CD1c-positive myeloid dendritic cell (primary cell): ENCODE data around the gene MYOF.
A peak's percentile ranks its signal among the peaks of the same experiment; 100 is the strongest.
"Not testable (repeated sequence)": the region's sequence is repeated elsewhere in the genome, so short reads cannot be mapped to it uniquely, and the experiment has no call there.

ENCODE experiments used
- DNase-seq: peaks from one replicate; pipeline ENCODE4 v3.0.0-alpha.2; 2016; ENCODE audit errors: extremely low spot score

Gene MYOF

DNA sequence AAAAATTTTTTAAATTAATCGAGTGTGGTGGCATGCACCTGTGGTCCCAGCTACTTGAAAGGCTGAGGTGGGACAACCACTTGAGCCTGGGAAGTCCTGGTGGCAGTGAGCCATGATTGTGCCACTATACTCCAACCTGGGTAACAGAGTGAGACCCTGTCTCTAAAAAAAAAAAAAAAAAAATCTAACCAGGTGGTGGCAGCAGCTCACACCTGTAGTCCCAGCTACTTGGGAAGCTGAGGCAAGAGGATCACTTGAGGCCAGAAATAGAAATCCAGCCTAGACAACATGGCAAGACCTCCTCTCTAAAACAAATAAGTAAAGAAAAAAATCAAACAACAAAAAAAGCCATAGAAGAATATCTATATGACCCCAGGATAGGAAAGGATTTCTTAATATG, 3.6 kb upstream of the MYOF start:
- DNase-seq: no peak

DNA sequence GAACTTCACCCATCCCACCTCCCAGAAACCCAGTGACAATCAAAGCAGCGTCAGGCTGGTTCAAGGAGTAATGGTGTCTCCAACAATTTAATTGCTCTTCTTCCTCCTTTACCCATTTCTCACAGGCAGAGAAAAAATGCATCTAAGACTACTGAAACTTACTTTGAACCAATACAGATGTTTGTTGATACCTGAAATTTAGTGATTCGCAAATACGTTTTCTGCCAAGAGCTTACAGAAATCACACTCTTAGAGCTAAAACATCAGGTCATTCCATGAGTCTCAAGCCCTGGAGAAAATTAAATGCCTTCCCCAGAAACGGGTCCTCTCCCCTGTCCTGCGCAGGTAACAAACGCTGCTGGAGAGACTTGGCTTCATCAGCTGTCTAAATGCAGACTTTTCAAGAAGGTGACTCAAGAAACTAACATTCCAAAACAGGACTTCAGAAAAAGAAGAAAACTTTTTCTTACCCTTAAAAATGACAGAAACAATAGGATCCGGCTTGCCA, 443 bp downstream of the MYOF start:
- peak; percentile 24 for DNase-seq

DNA sequence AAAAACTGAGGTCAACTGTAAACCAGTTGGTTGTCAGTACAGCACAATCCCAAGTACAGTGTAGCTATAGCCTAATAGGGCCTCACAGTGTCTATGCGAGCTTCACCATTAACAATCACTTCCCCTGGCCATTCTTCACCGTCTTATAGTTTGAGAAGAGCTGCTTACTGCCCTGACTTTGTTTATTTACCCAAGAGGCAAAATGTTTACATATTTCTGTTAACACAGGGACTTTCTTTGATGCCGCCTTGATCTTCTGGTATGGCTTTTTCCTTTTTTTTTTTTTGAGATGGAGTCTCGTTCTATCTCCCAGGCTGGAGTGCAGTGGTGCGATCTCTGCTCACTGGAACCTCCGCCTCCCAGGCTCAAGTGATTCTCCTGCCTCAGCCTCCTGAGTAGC, 3.3 kb downstream of the MYOF start:
- no peak for DNase-seq

DNA sequence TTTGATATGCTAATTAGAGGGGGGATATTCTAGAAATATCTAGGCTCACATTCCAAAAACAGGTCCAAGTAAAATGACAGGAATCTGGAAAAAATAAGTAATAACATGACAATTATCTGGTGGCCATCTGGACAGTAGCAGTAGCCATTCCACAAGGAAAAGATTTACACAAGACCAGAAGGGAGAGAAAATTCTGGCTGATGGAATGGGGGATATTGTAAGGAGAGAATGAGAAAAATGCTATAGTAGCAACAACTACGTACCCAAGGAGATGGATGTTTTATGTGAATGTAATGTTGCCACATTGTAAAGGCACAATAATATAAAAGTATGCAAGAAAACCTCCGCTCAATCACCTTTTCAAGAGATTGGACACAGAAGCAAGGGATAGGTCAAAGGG, 5.4 kb downstream of the MYOF start:
- DNase-seq: no peak

DNA sequence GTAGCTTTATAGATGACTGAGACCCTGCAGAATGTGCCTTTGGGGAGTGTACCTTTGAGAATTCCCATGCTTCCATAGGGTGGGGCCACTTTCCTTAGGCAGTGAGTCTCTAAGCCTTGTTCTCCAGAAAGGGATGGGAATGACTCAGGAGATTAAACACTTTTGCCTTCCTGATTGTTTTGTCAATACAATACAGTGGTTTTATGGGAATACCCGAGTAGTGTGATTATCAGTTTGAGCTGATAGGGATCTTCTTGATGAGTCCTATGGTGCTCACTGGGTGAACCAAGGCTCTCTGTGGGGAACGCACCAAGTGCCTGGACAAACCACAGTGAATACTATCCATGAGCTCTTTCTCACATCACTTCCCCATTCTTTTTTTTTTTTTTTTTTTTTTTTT, 6.3 kb downstream of the MYOF start:
- DNase-seq: peak; percentile 53

DNA sequence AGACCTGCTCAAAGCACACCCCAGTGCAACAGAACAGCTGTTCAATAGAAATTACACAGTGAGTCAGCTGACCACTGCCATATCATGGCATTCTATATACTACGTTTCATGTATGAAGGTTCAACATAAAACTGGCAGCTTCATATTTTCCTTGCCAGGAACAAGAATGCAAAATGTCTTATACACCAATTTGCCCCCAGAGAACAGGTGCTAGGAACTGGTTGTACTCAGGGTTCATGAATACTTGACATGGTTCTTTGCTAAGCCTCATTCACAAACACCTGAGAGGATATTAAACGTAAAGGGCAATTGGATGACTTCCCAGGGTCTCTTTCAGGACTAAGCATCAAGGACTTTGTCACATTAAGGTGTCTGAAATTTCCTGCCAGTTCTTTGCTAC, 6.9 kb downstream of the MYOF start:
- no peak for DNase-seq

DNA sequence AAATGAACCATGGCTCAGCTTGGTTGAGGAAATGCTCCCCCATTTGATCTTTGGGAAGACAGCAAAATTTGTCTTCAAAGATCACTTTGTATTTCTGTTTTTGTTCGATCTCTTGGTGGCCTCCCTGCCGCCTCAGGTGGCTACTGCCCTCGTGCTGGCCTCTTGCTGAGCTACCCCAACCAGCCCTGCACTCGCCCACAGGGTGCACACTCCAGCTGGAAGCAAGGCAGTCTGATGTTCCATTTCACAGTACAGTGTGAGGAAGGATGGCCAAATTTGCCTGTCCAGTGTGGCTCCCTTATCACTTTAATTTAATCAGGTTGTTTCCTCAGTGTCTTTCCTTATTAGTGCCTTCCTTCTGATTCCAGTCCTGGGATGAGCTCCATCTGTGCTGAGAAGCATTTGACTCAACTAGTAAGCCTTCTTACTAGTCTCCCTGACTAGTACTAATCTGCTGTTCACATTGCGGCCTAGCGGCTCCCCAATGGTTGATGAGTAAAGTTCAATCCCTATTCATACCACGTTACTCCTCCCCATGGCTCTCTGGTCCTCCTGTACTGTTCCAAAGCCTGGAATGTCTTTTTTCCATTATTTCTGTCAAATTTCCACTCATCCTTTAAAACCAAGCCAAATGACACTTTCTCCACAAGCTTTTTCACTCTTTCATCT, 8.2 kb downstream of the MYOF start:
- DNase-seq: no peak

DNA sequence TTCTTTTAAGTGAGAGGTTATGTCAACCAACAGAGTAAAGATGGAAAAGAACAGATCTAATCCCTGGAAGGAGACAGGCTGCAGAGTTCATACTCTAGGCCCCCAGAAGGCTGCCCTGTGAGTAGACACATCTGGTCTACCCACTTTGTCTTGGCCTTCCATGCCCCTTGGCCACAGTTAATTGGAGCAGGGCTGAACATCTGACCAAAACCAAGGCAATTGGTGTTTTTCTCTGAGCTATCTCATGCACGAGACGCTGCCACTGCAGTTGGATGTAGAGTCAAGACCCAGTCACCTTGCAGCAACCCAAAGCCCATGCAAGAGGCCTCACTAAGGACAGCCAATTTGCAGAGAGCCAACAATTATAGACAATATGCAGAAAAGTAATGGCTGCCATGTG, 9.0 kb downstream of the MYOF start:
- DNase-seq: no peak

DNA sequence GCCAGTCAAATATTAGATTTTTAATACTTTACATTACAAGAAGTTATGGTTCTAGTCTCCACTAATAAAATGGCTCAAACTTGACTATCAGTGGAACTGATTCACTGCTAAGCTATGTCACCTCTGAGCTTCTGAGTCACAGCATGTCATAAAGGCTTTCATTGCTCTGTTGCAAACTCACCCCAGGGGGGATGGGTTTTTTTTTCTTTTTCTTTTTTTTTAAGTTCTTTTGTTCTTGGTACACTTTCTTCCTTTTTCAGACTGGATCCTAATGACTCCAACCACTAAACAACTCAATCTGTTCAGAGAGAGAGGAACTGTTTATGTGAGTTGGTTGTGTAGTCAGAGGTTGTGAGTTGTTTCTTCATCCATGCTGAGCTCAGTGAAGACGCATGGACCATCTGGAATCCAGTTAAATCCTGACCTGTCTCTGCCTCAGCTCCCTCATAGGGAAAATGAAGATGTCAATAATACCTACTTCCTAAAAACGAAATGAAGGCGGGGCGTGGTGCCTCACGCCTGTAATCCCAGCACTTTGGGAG, 11.0 kb downstream of the MYOF start:
- DNase-seq: peak; percentile 57

DNA sequence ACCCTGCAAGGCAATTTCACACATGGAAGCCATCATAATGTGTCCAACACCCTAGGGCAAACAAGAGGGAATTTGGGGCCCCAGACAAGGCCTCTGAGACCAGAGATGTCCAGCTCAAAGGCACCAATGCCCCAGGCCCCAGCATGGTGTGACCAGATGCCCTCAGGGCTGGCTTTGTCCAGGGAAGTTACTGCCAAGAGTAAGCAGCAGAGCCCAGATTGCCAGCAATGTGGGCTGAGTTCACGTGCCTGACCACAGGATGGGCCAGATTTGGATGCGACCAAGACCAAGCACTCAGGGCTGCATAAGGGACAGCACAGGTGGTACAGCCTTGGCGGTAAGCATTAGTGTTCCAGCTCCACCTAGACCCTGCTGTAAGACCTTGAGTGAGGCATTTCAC, 12.7 kb downstream of the MYOF start:
- DNase-seq: no peak

DNA sequence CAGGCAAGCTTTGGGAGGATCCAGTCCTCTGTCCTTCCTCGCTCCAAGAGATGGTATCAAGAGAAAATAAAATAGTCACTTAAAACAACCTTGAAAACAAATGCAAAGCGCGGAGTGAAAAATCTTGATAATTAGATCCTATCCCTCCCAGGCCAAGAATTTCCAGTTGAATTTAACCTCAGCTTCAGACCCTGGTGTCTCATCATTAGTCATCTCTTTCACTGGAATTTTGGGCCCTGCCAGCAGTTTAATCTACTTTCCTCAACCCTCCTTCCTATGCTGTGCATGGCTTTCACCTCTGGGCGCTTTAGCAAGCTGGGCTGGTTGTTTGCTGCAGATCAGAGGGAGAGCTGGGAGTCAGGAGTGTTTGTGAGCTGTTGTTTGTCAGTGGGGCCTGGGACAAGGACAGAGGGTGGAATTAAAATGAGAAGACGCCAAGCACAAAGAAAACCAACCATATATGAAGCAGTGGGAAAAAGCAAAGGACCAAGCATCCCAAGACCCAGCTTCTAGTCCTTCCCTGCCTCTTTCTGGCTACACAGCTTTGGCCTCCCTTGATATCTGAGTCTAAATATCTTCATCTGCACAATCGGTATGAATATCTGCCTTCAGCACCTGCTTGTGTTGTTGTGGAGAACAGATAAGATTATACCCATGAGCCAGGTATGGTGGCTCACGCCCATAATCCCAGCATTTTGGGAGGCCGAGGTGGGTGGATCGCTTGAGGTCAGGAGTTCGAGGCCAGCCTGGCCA, 13.5 kb downstream of the MYOF start:
- no peak for DNase-seq

DNA sequence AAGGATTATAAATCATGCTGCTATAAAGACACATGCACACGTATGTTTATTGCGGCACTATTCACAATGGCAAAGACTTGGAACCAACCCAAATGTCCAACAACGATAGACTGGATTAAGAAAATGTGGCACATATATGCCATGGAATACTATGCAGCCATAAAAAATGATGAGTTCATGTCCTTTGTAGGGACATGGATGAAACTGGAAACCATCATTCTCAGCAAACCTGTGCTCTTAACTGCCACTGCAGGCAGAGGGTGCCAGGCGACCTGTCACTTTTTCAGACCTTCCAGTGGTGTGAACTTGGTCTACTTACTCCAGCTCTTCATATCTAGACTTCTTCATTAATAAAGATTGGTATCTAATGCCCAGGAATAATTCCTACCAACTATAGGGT, 14.5 kb downstream of the MYOF start:
- DNase-seq: not testable (repeated sequence)

DNA sequence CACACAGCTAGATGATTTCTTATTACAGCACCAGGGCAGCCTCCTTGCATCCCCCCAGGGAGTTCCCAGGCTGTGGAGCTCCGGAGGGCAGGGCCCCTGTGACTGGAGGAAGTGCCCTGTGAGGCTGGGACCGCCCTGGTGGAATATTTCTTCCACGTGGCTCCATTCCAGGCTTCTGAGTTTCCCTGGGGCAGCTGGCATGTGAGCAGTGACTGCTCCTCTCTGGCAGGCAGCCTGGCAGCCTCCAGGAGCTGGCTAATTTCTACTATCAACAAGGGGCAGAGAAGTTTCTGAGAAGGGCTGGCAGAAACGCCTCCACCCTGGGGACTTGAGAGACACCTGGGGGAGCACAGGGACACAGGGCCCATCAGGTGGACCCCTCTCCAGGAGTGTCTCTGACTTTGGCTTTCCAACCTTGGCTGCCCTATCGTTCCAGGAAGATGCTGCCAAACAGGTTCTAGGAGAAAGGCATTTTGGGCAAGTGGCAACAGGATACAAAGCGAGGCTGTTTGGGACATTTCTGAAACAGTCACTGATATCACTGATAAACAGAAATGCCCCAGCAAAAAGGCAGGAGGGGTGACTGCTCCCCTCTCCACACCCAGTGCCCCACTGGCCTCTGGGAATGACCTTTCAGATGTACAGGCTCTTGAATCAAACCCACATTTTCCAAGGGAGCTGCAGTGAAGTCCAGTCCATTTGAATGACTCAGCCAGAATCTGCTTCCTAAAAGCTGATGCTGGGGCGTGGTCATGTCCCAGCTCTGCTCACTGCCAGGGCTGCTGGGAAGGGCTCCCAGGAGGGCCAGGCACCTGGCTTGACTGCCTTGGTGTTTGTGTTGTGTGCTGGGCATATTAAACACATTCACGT, 16.1 kb downstream of the MYOF start:
- peak; percentile 54 for DNase-seq

DNA sequence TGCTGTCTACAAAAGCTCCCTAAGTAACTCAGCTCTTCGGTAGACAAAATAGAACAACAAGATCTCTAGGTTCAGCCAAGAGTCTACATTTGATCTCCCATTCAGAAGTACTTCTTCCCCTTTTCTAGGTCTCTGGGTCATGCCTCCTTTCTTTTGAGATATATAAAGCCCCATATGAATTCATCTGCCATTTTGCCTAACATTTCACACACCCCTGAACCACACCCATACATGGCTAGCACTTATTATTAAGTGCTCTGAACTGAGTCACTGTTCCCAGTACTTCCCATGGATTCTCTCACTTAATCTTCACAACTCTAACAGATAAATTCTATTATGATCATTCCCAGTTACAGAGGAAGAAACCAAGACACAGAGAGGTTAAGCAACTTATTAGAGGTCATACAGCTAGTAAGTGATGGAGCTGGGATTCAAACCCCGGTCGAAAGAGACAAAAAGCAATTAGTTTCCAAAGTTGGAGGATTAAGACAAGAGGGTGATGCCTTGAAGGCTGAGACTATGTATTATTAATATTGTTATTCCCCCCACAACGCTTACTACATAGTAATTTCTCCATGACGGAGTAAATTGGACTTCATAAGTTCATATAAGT, 17.3 kb downstream of the MYOF start:
- DNase-seq: peak; percentile 41

DNA sequence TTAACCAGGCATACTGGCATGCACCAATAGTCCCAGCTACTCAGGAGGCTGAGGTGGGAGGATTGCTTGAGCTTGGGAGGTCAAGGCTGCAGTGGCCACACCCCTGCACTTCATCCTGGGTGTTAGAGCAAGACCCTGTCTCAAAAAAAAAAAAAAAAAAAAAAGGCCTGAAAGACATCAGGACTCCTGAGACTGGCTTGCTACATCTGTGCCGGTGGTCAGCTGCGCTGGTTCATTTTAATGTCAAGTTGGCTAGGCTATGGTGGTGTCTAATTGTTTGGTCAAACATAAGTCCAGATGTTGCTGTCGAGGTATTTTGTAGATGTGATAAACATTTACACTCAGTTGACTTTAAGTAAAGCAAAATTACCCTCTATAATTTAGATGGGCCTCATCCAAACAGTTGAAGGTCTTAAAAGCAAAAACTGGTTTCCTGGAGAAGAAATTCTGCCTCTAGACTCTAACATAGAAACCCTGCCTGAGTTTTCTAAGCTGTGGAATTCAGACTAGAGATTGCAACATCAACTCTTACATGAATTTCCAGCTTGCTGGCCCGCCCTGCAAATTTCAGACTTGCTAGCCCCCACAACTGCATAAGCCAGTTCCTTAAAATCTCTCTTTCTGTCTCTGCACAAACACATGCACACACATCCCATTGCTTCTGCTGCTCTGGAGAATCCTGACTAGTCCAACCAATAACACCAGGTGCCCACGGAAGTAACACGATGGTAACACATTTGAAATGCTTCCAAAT, 18.2 kb downstream of the MYOF start:
- DNase-seq: peak; percentile 75

DNA sequence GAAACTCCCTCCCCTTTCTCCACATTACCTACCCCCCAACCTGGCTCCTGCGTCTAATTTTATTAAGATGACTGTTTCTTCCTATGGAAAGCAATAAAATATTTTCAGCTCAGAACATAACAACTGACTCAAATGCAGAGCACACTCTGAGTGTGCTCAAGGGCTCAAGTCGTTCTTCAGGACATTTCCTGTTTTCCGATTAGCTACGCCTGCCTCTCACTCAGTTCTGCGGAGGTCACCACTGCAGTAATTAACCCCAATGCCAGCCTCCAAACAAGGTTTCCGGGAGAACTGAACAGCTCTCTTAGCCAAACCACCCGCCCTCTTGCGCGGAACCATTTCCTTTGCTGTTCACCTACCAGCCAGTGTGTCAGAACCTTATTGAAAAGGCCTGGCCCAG, 19.3 kb downstream of the MYOF start:
- DNase-seq: peak; percentile 78

DNA sequence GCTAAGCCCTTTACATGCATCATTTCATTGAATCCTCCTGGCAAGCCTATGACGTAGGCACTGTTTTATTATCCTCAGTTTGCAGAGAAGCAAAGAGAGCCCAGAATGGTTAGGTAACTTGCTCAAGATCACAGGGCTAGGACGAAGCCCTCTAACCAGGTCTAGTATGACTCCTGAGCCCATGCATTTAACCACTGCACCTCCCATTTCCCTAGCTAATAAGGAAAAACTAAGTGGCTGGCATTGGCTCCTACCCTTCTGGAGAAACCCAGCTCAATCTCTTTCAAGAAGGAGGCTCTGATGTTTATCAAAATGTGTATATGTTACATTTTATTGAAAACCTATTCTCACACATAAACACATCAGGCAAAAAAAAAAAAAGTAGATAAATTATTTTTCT, 19.8 kb downstream of the MYOF start:
- DNase-seq: no peak

DNA sequence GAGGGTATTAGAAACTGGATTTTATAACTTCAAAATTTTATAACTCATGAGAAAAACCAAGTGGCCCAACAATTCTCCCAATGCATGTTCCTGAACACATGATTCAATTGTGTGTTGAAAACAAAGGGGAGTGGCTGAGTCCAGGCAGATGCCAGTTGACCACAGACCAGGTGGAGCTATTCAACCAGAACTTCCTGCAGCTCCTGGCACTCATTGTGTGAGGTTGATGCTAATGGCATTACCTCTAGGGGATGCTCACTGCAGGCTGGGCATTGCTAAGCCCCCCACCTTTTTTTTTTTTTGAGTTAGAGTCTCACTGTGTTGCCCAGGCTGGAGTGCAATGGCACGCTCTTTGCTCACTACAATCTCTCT, 20.3 kb downstream of the MYOF start:
- DNase-seq: no peak

DNA sequence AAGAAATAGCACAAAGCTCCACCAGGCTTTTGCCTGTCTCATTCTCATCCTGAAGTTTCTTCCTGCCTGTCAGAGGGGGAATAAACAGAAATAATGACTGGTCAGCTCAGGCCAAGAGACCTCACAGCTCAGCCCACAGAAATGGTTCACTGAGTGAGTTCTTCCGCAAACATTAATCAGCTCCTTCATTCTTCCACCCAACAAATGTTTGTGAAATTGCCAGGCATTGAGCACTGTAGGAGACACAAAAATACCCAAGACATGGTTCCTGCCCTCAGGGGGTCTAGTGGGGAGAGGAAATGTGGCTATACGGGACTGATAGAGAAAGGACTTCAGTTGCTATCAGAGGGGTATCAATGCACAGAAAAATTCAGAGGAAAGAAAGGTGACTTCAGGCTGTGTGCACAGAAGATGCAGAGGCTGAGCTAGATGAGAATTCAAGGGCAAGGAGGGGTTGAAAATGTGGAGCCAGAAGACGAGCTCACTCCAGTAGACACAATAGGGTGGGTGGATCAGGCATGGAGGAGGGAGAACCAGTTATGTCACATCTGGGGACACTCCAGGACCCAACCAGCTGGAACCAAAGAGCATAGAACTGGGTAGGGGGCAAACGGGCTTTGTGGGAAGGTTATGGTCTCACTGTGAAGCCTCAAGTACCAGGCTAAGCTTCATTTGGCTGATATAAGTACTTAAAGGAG, 20.9 kb downstream of the MYOF start:
- DNase-seq: no peak

DNA sequence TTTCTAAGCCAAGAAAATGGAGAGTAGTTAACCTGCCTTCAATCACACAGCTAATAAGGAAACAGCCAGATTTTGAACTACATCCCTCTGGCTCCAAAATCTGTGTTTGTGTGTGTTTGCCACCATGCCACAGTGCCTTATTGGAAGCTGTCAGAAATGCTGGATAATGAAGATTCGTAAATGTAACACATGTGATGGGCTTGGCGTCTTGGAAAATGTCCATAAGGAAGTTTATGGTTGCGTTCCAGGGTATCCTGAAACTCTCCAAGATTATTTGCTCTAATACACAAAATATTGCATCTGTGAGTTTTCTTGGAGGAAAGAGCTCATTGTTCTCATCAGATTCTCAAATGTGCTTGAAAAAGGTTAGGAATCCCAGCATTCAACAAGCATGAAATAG, 22.7 kb downstream of the MYOF start:
- DNase-seq: no peak
